Lower leg skin (tissue), 3 donors: ENCODE results near the gene RALGAPA2.

ENCODE experiments used
- CTCF ChIP-seq, 3 donors: fragments of 450-650 bp; IDR thresholded peaks; one replicate each; pipeline ENCODE4 v1.5.1; 2016; ENCODE audit warnings: antibody characterized with exemption in 3 of 3, mild to moderate bottlenecking in 3 of 3, moderate library complexity in 2 of 3
- POLR2A ChIP-seq, 2 donors: fragments of 450-650 bp; IDR thresholded peaks; one replicate each; pipeline ENCODE4 v1.6.1; 2016 to 2017; ENCODE audit warnings: antibody characterized with exemption in 2 of 2, mild to moderate bottlenecking in 1 of 2, moderate library complexity in 1 of 2

DNA sequence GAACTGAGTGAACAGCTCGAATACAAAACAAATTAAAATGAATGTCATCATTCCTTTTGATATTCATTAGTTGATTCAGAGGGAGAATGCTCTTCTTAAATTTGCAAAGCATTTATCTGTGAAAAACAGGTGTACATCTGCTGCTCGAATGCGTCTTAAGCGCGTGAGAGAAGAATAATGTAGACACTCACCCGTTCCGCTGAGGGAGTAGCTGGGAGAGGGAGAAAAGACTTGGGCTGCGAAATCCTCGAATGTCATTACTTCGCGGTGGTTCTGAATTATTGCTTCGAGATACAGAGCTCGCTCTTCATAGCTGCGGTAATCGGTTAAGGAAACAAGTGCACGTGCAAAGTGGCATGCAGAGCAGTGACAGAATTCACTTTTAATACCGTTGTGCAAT lies 300.6 kb downstream of the RALGAPA2 start:
- TF ChIP-seq CTCF (IDR thresholded peaks at IDR 0.05), result no peak
- TF ChIP-seq POLR2A (IDR thresholded peaks at IDR 0.05), result no peak
